DMS53 treated with DMSO at 0.1 percent for 48 hours (cell line): Measurements from ENCODE around the gene TTF1.
"Not testable (repeated sequence)": the region's sequence is repeated elsewhere in the genome, so short reads cannot be mapped to it uniquely, and the experiment has no call there.

Experiments
- DNase-seq: peaks from one replicate; lab custom pipeline; 2025; ENCODE audit not compliant: unreplicated experiment; lab: John Stamatoyannopoulos, UW

The TTF1 gene

GRCh38 chr9:132414731-132415130, 8.1 kb upstream of the TTF1 start:
- no peak for DNase-seq

DNA sequence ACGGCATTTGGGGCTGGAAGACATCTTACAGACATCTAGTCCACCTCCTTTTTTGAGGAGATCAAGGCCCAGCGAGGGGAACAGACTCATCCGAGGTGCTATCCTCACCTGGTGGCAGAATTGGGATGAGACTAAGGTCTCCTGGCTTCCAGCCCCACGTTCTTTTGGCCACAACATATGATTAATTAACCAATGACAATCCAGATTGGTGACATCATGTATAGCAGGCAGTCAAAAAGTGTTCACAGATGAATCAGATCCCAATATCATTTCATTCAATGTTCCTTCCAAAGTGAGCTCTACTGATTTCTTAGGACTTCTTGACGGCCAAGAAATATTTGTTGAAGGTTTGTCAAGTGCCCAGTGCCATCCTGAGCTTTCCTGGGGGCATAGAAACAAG, 7.3 kb upstream of the TTF1 start:
- DNase-seq: no peak

- no peak for DNase-seq
Measured at GRCh38 chr9:132412089-132412488, 5.4 kb upstream of the TTF1 start.

GRCh38 chr9:132411091-132411508, 4.5 kb upstream of the TTF1 start:
- DNase-seq: peak; percentile 65

GRCh38 chr9:132410642-132411041, 4.0 kb upstream of the TTF1 start:
- no peak for DNase-seq

DNA sequence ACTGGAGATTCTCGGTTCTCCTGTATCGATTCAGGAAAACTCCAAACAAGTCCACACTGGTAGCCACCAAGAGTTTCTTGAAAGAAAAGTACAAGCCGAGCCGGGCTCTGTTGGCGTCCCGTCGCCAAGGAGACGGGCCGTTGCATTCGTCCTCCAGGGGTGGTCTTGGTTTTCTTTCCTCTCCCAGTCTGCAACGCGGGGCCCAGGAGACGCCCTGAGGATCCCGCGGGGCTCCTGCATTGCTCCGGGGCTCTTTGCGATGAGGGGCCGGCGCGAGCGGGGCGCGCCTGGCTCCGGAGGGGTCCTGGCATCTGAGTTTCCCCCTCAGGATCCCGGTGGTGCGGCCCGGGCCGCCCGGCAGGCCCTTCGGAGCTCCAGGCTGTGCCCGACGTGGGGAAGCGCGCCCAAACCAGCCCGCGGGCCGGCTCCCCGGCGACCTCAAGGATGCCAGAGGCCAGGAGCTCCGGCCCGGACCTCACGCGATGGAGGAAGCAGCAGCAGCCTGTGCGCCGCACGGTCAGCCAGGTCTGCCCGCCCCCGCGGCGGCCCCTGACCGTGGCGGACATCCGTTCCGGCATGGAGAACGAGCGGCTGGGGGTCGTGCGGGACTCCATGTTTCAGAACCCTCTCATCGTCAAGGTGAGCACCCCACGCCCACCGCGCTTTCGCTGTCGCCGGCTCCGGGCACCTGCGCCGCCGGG, 3.3 kb upstream of the TTF1 start, which contains the start of gene CFAP77:
Gene CFAP77, plus strand, starts transcription at position 384 of the 701 bp plus-strand sequence. Its CDS starts 61 bp downstream, at position 445.
- no peak for DNase-seq

GRCh38 chr9:132408521-132408920, 1.9 kb upstream of the TTF1 start:
- DNase-seq: no peak

DNA sequence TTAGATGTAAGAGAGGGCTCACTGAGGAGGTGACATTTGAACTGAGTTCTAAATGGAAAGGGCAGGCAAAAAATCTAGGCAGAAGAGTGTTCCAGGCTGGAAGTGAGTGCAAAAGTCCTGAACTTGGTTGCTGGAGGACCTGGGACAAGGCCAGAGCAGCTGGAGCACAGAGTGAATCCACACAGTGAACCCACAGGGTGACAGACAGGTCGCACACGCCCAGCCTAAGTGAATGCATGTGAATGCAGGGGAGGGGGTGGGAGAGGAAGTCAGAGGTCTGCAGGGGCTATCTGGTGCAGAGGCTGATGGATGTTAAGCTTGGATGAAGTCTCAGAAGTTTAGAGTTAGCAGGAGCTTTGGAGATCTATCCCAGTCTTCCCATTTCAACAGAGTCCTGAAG, 556 bp upstream of the TTF1 start:
- DNase-seq: no peak

DNA sequence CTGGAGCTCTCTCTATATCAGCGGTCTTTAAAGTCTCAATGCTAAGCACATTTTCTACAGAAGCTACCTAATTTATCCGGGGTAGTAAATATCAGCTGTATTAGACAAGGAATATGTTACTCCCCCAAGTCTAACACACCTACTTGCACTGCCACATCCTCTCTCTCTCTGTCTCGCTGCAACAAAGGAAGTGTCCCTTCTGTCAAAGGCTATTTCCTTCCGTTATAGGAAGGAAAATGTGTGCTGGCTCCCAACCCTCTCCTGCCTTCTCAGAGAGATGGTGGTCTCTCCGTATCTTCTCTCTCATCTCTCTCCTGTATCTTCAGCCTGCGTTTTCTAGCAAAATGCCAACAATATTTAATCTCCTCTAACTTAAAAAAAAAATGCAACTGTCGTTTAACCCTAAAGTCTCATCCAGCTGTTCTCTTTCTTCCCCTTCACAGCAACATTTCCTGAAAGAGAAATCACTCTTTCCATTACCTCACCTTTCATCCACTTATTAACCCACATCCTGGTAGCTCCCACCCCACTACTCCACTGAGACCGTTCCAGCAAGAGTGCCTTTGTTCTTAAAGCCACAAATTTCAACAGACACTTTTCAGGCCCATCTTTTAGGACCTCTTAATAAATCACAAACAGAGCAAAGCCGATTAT, 2.3 kb downstream of the TTF1 start:
- no peak for DNase-seq

DNA sequence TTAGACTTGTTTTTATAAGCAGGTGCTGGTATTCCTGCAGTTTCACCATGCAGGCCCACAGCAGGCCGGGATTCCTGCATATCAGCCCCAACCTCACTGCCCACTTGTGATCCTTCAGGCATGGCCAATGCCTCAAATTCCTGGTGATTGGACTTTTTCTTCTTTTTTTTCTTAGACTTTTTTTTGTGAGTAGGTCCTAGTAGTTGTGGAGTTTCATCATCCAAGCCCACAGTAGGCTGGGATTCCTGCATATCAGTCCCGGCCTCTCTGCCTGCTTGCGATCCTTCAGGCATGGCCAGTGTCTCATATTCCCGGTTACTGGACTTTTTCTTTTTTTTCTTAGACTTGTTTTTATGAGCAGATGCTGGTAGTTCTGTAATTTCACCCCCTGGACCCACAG, 4.8 kb downstream of the TTF1 start:
- no peak for DNase-seq

DNA sequence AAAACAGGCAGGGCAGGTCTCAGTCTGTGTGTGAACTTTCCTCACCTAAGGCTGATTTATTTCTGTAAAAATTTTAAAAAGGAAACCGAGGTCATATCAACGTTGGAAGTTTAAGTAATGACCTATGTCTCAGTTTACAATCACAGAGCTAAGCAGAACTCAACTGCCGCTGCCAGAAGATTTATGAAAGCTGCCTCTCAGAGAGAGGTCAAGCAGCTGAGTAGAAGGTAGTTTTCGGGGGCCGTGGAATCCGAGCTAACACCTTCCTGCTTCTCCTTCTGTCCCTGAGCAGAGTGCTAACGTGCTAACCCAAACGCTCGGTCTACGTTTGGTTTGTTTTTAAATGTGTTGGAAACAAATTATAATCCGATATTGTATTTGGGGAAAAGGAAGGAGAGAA, 11.1 kb downstream of the TTF1 start:
- DNase-seq: no peak

- DNase-seq: no peak
Measured at GRCh38 chr9:132391449-132391848, 15.2 kb downstream of the TTF1 start.

GRCh38 chr9:132390966-132391365, 15.7 kb downstream of the TTF1 start:
- no peak for DNase-seq

DNA sequence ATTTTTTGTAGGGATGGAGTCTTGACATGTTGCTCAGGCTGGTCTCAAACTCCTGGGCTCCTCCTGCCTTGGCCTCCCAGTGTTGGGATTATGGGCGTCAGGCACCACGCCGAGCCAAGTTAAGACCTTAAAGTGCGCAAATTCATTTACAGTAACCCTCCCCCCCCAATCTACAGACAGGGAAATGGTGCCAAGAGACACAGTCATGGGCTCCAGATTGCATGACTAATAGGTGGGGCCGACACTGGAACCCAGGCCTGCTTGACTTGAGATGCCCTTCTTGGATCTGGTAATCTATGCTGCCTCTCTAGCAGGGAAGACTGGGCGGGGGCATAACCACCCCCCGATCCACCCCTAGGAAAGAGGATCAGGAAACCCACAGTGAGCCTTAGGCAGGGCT, 19.5 kb downstream of the TTF1 start:
- no peak for DNase-seq

DNA sequence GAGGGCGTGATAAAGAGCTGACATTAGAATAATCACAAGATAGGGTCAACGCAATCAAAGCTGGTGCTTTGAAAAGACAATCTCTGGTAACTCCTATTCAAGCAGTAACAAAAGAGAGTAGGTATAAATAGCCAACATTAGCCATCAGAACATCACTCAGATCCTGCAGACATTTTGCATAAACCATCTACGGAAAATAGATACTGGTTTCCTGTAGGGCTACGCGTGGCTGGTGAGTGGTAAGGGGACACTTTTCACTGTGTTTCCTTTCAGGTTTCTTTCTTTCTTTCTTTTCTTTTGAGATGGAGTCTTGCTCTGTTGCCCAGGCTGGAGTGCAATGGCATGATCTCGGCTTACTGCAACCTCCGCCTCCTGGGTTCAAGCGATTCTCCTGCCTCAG, 22.3 kb downstream of the TTF1 start:
- DNase-seq: no peak

- DNase-seq: no peak
Measured at GRCh38 chr9:132383462-132383883, 23.2 kb downstream of the TTF1 start.

GRCh38 chr9:132381966-132382541, 24.6 kb downstream of the TTF1 start:
- DNase-seq: no peak

- DNase-seq: not testable (repeated sequence)
Measured at GRCh38 chr9:132378416-132378815, 28.2 kb downstream of the TTF1 start.

DNA sequence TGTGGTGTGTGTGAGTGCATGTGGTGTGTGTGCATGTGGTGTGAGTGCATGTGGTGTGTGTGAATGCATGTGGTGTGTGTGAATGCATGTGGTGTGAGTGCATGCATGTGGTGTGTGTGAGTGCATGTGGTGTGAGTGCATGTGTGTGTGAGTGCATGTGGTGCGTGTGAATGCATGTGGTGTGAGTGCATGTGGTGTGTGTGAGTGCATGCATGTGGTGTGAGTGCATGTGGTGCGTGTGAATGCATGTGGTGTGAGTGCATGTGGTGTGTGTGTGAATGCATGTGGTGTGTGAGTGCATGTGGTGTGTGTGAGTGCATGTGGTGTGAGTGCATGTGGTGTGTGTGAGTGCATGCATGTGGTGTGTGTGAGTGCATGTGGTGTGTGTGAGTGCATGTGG, 28.9 kb downstream of the TTF1 start:
- DNase-seq: not testable (repeated sequence)

DNA sequence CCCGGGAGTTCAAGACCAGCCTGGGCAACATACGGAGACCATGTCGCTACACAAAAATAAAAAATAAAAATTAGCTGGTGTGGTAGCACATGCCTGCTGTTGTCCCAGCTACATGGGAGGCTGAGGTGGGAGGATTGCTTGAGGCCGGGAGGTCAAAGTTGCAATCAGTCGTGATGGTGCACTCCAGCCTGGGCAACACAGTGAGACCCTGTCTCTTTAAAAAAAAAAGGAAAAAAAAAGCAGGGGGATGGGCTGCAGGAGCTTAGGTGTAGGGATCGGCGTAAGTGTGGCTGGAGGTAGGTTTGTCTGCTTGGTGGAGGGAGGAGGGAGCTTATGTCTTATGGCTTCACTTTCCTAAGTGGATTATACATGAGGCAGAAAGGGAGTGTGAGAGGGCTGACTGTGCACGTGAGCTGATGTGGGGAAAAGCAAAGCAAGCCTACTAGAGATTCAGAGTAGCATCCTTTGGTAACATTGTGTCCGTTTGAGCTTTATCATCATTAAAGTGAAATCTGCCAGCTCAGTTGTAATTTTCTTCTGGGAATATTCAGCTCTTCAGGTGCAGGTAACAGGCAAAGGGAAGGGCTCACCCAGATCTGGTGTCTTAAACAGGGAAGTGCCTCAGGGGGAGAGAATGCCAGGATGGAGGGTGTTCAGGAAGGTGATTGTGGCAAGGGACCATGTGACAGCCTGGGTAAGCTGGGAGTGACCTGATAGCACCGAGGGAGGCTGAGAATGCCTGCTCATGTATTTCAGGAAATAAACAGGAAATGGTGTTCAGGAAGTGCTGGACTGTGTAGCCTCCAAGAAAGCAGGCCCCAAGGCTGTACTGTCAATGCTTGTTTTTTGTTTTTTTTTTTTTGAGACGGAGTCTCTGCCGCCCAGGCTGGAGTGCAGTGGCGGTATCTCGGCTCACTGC, 34.2 kb downstream of the TTF1 start:
- DNase-seq: peak; percentile 8

DNA sequence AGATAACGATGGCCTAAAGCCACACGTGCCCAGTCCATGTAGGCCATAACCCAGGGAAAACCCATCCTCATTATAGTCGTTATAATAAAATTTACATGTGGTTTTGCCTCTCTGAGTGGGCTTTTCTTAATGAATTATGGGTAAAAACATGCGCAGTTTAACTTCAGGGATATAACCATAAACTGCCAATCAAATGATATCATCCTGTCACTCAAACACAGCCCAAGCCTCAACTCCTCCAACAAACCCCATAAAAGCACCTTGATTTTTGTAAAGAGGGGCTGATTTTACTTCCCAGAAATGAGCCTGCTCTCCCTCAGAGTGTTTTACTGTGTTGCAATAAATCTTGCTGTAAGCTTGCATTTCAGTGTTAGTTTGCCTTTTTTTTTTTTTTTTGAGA, 36.0 kb downstream of the TTF1 start:
- DNase-seq: no peak
